ENCODE results near the gene TMCO1.
"Not testable (repeated sequence)": the region's sequence is repeated elsewhere in the genome, so short reads cannot be mapped to it uniquely, and the experiment has no call there.

TMCO1 gene, protein sequence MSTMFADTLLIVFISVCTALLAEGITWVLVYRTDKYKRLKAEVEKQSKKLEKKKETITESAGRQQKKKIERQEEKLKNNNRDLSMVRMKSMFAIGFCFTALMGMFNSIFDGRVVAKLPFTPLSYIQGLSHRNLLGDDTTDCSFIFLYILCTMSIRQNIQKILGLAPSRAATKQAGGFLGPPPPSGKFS

DNA sequence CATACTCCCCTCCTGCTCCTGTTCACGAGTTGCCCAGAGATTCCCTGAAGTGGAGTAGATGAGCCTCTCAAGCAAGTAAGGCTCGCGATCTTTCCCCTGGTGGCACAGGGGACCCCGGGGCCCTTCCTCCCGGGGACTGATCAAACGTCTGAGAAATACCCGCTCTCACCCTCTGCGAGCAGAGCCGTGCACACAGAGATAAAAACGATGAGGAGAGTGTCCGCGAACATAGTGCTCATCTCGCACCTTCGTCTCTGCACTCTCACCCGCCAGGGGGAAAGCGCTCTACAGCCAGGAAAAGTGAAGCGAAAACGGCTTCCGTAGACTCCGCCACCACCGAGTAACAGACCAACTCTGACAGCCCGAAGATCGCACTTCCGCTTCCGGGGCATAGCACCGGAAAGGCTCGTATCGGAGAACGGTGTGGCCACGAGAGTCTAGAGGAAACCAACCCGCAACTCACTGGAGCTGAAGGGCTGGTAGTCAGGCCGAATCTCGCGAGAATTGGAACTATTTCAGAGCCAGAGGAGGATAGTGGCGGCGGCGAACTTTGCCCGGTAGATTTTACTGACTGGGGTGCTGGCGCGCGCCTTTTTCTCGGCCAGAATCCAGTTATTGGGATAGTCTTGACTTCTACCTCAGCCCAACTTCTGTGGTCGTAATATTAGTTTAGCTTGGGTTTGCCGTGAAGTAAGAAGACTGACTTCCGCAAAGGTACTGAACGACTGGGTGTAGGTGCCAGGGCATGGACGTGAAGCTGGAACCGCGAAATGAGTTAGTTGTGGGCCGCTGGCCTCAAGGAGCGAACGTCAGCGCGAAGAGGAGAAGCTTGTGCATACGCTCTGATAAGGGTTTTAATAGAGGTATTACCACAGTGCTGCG lies at the start of gene TMCO1:
TSS of gene TMCO1 (minus strand) at position 356 of the 882 bp plus-strand sequence. CDS start at position 239, 117 bp downstream.
- DNase-seq, result peak; percentile 96

DNA sequence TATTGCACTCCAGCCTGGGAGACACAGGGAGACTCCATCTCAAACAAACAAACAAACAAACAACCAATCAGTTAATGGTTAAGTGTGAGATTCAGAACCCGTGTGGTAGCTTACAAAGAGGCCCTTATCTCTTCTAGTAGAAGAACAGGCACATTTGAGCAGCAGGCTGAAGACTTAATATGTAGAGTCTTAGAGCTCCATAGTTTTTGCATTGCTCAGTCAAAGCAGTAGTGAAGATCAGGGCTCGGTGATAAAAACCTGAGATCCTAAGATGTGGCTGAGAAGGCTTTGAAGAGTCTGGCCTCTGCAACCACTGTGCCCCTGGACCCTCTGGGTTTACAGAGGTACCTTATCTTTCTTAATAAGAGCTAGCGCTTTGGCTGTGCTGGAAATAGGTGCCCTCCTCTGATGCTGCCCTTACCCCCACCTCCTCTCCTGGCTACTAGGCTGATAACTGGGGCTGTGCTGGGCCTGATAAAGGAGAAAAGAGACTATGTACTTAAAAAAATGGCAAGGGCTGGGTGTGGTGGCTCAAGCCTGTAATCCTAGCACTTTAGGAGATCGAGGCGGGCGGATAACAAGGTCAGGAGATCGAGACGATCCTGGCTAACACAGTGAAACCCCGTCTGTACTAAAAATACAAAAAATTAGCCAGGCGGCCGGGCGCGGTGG lies 48.3 kb upstream of the TMCO1 start:
- DNase-seq, result no peak

DNA sequence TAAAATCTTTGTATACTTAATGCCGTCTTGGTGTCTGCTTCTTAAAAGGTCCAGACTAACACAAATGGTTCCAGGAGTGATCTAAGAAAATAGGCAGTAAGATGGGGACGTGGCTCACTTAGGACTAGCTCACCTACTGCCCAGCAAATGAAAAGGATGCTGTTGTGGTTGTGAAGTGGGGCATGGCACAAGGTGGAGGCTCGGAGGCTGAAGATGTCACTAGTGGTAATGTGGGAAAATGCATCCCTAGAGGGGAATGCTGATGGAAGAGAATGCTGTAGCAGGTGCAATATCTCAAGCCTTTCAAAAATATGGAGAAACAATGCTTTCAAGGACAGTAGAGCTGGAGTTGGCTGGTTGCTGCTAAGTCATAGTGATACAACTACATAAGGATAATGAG lies 47.5 kb upstream of the TMCO1 start:
- no peak for DNase-seq

DNA sequence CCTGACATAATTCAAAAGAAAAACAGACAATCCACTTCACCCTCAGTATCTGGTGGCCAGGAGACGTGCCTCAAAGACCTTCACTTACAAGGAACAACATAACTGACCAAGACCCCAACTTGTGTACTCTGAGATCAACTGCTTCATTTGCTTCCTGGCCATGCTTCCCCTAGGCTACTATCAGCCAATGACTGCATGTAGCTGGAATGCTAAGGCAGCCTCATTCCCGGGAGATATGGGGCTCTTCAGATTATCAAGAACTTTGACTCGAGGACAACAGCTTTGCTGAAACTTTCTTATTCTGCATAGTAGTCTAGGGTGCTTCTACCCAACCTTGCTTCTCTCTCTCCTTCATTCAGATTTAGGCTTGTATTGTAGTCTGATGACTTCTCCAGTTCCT lies 47.1 kb upstream of the TMCO1 start:
- DNase-seq, result no peak

DNA sequence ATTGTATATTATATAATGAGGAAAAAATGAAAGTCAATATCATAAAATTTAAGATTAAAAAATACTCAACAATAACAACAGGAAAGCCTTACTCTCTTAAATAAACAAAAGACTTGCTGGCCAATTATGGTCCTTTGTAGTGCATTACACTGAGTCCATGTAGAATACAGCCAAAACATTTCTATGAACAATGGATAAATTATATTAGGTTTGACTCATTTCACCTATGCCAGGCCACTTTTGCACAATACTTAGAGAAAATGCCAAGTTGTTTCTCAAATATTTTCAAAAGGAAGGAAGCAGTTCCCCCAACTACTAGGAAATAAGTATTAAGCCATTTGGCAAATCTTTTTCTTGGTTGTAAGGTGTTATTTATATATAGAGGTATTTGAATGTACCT lies 38.9 kb upstream of the TMCO1 start:
- no peak for DNase-seq

DNA sequence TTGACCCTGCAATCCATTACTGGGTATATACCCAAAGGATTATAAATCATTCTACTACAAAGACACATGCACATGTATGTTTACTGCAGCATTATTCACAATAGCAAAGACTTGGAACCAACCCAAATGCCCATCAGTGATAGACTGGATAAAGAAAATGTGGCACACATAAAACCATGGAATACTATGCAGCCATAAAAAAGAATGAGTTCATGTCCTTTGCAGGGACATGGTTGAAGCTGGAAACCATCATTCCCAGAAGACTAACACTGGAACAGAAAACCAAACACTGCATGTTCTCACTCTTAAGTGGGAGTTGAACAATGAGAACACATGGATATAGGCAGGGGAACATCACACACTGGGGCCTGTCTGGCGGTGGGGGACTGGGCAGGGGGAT lies 35.8 kb upstream of the TMCO1 start:
- DNase-seq, result not testable (repeated sequence)

DNA sequence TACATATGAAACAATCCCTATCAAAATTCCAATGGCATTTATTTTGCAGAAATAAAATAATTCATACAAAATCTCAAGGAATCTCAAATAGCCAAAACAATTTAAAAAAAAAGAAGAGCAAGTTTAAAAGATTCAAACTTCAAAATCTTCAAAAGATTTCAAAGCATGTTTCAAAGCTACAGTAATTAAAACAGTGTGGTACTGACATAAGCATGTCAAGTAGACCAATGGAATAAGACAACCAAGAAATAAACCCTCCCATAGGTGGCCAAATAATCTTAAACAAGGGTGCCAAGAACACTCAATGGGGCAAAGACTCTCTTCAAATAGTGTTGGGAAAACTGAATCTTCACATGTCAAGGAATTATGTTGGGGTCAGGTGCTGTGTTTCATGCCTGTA lies 30.7 kb upstream of the TMCO1 start:
- no peak for DNase-seq

DNA sequence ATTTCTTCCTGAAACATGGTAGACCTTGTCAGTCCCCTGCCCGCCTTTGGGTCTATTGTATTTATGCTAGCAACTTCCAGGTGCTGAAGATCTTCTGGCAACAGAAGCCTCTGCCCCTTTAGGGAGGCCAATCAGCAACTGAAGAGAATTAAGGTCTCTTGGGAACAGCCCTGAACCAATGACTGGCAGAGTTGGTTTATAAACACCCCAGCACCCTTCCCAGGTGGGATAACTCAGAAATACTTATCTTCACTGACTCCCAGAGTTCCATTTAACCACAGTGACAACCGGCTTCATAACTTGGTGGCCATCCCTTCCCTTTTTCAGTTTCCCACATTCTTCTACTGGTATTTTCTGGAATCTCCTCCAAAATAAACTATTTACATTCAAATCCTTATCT lies 27.2 kb upstream of the TMCO1 start:
- peak; percentile 7 for DNase-seq

DNA sequence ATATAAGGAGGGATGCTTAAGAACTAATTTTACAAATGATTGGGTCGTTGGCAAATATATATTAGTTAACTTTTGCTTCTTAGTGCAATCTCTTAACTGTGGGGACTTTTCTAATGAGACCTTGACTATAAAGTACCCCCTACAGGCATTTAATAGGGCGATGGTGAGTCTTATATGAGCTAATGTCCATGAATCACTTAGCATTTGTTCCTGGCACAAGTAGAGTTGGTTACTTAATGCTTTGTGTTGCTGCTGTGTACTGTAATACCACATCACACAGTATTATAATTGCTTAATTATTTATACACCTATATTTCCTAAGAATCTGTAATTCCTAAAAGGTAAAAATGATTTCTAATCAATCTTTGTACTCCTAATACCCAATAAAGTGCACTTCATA lies 25.3 kb upstream of the TMCO1 start:
- DNase-seq, result no peak

DNA sequence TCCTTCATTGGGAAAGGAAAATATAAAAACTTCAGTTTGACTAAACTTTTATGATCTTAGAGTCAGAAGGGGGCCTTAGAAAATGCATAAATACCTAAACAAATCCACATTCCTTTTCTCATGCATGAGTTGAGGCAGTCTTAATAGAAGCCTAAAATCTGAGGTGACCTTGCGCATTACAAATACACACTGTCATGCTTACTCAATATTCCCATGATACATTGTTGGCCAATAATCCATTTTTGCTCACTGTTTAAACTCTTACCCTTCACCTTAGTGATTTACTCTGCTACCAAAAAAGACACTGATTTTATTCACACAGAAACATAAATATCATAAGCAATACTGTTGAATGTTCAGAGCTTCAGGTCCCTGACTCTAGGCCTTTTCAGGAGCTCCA lies 19.1 kb upstream of the TMCO1 start:
- DNase-seq, result no peak

DNA sequence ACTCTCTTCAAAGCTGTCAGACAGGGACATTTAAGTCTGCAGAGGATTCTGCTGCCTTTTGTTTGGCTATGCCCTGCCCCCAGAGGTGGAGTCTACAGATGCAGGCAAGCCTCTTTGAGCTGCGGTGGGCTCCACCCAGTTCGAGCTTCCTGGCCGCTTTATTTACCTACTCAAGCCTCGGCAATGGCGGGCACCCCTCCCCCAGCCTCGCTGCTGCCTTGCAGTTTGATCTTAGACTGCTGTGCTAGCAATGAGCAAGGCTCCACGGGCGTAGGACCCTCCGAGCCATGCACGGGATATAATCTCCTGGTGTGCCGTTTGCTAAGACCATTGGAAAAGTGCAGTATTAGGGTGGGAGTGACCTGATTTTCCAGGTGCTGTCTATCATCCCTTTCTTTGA lies 14.9 kb upstream of the TMCO1 start:
- DNase-seq, result not testable (repeated sequence)

DNA sequence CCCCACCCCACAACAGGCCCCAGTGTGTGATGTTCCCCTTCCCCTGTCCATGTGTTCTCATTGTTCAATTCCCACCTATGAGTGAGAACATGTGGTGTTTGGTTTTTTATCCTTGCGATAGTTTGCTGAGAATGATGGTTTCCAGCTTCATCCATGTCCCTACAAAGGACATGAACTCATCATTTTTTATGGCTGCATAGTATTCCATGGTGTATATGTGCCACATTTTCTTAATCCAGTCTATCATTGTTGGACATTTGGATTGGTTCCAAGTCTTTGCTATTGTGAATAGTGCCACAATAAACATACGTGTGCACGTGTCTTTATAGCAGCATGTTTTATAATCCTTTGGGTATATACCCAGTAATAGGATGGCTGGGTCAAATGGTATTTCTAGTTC lies 9.5 kb upstream of the TMCO1 start:
- DNase-seq, result not testable (repeated sequence)

DNA sequence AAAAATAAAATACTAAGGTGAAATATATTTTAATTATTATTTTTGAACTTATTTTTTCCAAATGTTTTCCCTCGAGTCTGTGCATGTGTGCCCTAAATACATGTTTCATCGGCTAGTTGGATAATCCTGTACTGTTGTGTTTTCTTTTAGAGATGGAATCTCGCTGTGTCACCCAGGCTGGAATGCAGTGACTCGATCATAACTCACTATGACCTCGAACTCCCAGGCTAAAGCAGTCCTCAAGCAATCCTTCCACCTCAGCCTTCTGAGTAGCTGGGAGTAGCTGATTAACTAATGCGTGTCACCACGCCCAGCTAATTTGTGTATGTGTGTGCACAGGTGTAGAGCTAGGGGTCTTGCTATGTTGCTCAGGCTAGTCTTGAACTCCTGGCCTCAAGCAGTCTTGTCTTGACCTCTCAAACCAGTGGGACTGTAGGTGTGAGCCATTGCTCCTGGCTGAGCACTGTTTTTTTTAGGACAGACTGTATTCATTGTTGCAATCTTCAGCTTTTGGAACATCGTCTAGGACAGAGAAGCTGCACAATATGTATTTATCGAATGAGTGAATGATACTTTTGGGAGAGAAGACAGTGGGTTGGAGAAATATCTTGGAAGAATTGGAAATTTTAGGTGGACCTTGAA lies 4.8 kb upstream of the TMCO1 start:
- DNase-seq, result no peak

DNA sequence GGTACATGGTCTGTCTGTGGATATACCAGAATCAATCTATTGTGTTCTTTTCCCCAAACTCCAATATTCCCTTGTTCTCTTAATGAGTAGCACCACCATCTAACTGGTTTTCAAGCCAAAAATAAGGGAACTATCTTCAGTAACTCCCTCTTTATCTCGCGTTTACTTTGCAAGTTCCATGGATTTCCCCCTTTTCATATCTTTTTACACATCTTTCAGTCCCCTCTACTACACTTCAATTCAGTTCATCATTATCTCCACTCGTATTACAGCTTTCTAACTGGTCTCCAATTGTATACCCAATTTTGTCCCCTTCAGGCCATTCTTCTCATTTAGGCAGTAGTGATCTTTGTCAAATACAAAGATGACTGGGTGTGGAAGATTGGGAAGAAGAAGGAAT lies 4.1 kb upstream of the TMCO1 start:
- no peak for DNase-seq

DNA sequence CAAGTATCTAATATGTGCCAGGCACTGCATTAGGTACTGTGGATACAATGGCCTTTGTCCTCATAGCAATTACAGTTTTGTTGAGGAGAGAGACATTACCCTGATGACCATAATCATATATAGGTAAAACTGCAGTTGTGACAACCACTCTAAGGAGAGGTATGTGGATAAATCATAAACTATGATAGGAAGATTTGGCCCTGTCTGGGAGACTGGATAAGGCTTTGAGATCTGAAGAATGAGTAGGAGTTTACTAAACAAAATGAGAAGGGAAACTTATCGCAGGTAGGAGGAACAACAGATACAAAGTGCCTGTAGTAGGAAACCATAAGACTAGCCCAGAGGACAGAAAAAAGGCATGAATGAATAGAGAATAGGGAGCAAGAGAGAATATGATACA lies 4.4 kb downstream of the TMCO1 start:
- no peak for DNase-seq

DNA sequence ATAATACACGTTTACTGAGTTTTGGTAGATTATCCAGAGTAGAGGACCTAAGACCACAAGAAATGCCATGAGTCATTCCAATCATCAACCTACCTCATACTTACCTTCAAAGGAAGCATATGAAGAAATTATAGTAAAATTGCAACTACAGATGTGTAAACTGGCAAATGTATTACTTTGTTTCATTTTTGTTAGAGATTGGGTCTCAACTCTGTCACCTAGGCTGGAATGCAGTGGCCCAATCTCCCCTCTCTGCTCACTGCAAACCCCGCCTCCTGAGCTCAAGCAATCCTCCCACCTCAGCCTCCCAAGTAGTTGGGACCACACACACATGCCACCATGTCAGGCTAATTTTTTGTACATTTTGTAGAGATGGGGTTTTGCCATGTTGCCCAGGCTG lies 5.2 kb downstream of the TMCO1 start:
- DNase-seq, result no peak

DNA sequence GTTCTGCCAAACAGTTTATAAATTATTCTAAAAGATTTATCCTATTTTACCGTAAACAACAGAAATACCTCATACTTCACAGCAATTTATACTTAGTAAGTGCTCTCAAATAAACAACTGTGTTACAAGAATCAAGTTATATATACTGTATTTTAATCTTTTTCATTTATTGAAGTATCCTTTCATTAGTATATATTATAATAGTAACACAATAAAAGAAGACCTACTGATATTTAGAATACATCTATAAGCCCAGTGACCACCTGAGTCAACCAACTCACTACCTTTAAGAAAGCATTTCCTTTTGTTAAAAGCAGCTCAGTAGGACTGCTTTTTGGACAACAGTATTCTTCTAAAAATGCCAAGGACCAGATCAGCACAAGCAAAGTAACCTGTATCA lies 5.9 kb downstream of the TMCO1 start:
- DNase-seq, result no peak

DNA sequence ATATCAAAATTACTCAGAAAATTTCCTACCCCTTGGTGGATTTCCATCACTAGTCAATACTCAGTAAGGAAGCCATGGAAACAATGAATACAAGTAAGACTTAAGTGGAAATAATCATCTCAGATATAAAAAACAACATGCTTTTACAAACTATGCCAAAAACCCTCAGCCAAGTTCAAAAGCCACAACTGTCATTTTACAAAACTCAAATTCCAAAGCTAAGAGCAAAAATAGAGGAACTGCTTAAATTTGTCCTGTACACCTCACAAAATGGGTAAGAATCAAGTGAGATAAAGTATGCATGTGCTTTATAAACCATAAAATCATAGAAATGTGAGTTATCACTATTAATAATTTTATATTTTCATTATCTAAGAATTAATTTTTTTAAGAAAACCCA lies 9.6 kb downstream of the TMCO1 start:
- no peak for DNase-seq

DNA sequence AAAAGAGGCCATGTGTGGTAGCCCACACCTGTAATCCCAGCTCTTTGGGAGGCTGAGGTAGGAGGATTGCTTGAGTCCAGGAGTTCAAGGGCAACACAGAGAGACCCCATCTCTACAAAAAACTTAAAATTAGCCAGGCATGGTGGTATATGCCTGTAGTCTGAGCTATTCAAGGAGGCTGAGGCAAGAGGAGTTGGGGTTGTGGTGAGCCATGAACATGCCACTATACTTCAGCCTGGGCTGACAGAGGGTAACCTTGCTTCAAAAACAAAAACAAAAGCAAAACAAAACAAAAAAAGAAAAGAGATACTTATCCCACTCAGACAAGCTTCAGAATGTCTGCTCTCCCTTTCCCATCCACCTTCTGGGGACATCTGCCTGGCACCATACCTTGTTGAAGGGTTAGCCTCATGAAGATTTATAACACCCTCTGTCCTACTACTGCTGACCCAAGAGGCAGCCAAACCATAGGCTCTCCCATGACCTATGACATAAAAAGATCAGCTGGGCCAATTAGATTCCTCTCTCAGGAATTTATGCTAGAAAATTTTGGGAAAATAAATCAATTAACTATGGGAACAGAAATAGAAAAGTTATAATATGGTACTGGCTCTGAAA lies 13.2 kb downstream of the TMCO1 start:
- no peak for DNase-seq

DNA sequence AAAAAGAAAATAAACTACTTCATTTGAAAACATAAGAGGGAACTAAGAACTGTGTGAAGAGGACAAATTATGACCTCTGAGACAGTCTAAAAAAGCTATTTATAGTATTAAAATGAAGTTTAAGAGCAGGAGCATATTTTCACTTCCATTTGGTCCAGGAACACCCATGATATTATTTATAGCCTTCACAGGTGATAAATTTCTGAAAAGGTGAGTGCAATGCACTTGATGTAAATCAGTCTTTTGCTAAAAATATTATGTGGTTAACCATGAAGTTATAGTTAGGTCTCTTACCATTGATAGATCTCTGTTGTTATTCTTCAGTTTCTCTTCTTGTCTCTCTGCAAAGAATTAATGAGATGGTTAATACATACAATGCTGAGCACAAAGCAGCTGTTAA lies 14.7 kb downstream of the TMCO1 start:
- no peak for DNase-seq

DNA sequence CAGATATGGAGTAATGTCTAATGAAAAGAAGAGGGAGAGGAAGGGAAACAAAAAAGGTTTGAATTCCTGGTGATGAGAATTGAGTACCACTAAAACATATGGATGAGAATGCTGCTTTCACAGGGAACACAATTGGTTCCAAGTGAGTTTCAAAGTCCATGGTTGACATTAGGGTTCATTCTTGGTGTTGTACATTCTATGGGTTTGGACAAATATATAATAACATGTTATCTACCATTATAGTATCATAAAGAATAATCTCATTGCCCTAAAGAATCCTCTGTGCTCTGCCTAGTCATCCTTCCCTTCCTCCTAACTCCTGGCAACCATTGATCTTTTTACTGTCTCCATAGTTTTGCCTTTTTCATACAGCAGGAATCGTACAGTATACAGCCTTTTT lies 20.1 kb downstream of the TMCO1 start:
- DNase-seq, result no peak

DNA sequence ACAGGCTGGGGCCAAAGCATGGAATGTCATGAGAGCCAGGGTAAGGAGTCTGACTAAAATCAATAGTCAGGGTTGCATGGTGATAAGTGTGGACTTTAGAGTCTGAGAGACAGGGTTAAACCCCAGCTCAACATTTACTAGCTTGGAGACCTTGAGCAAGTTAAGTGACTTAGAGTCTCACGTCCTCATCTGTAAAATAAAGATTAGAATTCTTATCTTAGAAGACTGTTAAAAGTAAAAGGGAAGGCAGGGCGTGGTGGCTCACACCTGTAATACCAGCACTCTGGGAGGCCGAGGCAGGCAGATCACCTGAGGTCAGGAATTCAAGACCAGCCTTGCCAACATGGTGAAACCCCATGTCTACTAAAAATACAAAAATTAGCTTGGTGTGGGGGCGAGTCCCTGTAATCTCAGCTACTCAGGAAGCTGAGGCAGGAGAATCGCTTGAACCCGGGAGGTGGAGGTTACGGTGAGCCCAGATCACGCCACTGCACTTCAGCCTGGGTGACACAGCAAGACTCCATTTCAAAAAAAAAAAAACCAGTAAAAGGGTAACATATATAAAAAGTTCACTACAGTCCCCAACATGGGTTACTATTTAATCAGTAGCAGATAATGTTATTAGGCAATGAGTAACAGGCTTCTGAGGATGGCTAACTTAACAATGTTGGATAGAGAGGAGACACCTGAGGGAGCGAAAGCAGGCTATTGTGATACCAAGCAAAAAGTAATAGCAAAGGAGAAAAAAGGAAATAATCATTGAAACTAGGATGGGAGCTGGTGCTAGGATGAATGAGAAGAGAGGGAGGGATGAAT lies 20.8 kb downstream of the TMCO1 start:
- DNase-seq, result no peak

All from NCI-H1436 (cell line).